ENCODE data around the gene ATP5PD.

ATP5PD gene

DNA sequence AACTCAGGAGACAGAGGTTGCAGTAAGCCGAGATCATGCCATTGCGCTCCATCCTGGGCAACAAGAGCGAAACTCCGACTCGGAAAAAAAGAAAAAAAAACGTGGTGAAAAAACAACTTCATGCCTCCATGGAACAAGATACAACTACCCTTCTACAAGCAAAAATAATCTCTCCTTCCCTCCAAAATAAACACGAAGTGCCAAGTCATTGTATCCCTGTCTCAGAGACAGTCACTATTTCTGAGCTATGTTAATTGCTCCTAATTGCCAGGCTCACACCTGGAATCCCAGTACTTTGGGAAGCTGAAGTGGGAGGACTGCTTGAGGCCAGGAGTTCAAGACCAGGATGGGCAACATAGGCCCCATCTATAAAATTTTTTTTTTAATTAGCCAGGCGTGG is 22.0 kb upstream of the ATP5PD start:
- TF ChIP-seq, protein P1, sequence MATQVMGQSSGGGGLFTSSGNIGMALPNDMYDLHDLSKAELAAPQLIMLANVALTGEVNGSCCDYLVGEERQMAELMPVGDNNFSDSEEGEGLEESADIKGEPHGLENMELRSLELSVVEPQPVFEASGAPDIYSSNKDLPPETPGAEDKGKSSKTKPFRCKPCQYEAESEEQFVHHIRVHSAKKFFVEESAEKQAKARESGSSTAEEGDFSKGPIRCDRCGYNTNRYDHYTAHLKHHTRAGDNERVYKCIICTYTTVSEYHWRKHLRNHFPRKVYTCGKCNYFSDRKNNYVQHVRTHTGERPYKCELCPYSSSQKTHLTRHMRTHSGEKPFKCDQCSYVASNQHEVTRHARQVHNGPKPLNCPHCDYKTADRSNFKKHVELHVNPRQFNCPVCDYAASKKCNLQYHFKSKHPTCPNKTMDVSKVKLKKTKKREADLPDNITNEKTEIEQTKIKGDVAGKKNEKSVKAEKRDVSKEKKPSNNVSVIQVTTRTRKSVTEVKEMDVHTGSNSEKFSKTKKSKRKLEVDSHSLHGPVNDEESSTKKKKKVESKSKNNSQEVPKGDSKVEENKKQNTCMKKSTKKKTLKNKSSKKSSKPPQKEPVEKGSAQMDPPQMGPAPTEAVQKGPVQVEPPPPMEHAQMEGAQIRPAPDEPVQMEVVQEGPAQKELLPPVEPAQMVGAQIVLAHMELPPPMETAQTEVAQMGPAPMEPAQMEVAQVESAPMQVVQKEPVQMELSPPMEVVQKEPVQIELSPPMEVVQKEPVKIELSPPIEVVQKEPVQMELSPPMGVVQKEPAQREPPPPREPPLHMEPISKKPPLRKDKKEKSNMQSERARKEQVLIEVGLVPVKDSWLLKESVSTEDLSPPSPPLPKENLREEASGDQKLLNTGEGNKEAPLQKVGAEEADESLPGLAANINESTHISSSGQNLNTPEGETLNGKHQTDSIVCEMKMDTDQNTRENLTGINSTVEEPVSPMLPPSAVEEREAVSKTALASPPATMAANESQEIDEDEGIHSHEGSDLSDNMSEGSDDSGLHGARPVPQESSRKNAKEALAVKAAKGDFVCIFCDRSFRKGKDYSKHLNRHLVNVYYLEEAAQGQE (IDR thresholded peaks at IDR 0.05; ENCODE audit: insufficient read depth in 1 of 2, low read depth in 2 of 2, low read length in 2 of 2), result no peak
- no peak for TF ChIP-seq POLR2AphosphoS5 (IDR thresholded peaks at IDR 0.05; ENCODE audit: low read depth, low read length)
- TF ChIP-seq TAF1 (IDR thresholded peaks at IDR 0.05; ENCODE audit: borderline replicate concordance, insufficient read depth, low read length), result no peak
- no peak for TF ChIP-seq SIN3A (IDR thresholded peaks at IDR 0.05; ENCODE audit: borderline replicate concordance, insufficient read depth, low read length)
- TF ChIP-seq FOXP2 (optimal IDR thresholded peaks at IDR 0.05; ENCODE audit: borderline replicate concordance, extremely low read depth, extremely low read length, insufficient read depth), result no peak

DNA sequence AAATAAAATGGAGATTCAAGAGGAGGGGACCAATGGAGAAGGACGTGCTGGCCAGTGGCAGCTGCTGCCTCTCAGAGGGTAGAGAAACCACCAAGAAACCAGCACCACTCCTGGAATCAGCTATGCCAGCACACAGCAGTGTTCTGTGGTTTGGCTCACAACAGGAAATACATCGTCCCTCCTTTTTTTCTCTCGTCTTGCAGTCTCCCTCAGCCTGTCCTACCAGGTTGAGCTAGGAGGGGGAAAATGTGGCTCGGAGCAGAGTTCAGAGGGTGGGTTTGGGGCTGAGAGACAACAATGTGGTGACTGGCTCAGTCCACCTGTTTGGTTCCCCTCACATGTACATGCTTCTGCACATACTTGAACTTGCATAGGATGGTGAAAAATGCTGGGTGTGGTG is 21.1 kb upstream of the ATP5PD start:
- TF ChIP-seq, protein P1 (IDR thresholded peaks at IDR 0.05; ENCODE audit: insufficient read depth in 1 of 2, low read depth in 2 of 2, low read length in 2 of 2), result no peak
- TF ChIP-seq FOXP2 (optimal IDR thresholded peaks at IDR 0.05; ENCODE audit: borderline replicate concordance, extremely low read depth, extremely low read length, insufficient read depth) (no peak), SIN3A (IDR thresholded peaks at IDR 0.05; ENCODE audit: borderline replicate concordance, insufficient read depth, low read length) (no peak), POLR2AphosphoS5 (IDR thresholded peaks at IDR 0.05; ENCODE audit: low read depth, low read length) (no peak), TAF1 (IDR thresholded peaks at IDR 0.05; ENCODE audit: borderline replicate concordance, insufficient read depth, low read length) (no peak)

DNA sequence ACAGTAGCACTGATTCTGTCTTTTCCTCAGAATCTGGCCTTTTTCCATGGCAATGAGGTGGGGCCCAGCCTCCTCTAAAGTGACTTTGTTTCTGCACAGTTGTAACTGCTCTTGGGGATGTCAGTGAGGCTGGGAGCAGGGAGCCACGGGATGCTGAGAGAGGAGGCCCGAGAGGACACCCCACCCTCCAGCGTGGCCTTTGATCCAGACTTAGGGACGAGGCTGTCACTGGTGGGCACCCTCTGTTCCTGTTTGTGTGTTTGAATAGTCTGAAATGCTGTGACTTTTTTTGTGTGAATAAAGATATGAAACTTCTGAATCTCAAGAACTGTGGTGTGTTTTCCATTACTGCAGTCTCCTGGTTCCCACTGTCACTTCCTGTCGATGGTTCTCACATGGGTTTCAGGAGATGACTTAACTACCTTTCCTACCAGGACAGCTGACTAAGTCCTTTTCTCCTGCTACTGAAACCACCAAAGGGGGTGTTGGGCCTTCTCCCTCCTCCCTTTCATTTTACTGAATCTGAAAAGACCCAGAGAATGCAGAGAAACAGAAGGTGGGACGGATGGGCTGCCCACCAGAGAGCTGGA is 18.9 kb upstream of the ATP5PD start:
- TF ChIP-seq, protein P1 (IDR thresholded peaks at IDR 0.05; ENCODE audit: insufficient read depth in 1 of 2, low read depth in 2 of 2, low read length in 2 of 2), result no peak
- TF ChIP-seq FOXP2 (optimal IDR thresholded peaks at IDR 0.05; ENCODE audit: borderline replicate concordance, extremely low read depth, extremely low read length, insufficient read depth), result no peak
- TF ChIP-seq POLR2AphosphoS5 (IDR thresholded peaks at IDR 0.05; ENCODE audit: low read depth, low read length), result no peak
- TF ChIP-seq SIN3A (IDR thresholded peaks at IDR 0.05; ENCODE audit: borderline replicate concordance, insufficient read depth, low read length), result no peak
- TF ChIP-seq TAF1 (IDR thresholded peaks at IDR 0.05; ENCODE audit: borderline replicate concordance, insufficient read depth, low read length), result no peak

DNA sequence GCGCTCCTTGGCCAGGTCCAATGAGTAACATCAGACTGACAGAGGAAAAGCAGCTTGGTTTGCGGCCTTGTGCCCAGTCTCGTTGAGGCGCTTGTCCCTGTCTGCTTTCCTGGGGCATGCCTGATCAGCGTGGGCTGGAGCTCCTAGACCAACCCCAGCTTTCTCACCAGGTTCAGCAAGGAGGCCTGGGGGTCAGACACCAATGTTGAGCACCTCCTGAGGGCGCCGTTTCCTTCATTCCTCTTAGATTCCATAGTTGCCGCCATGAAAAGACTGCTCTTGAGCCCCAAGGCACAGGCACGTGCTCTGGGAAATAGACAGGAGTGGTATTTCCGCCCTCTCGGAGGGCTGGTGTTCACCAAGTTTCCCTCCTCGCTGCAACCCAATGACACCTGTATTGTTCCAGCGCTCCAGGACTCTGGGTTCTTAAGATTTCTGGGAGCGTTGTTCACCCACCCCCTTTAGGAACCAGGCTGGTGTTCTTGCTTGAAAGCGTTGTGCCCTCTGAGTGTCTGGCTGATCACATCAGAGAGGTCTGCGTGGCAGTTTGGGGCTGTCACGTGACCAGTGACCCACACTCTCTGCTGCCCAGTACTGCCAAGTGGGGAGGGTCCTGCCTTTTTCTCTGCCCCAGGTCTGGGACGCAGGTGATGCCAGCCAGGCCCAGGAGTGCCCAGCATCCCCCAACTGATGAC is 18.2 kb upstream of the ATP5PD start:
- no peak for TF ChIP-seq TAF1 (IDR thresholded peaks at IDR 0.05; ENCODE audit: borderline replicate concordance, insufficient read depth, low read length)
- TF ChIP-seq, protein P1 (IDR thresholded peaks at IDR 0.05; ENCODE audit: insufficient read depth in 1 of 2, low read depth in 2 of 2, low read length in 2 of 2), result no peak
- TF ChIP-seq FOXP2 (optimal IDR thresholded peaks at IDR 0.05; ENCODE audit: borderline replicate concordance, extremely low read depth, extremely low read length, insufficient read depth), result no peak
- TF ChIP-seq POLR2AphosphoS5 (IDR thresholded peaks at IDR 0.05; ENCODE audit: low read depth, low read length), result no peak
- TF ChIP-seq SIN3A (IDR thresholded peaks at IDR 0.05; ENCODE audit: borderline replicate concordance, insufficient read depth, low read length), result no peak
